ENCODE measurements around the gene RFC3.
"Not testable (repeated sequence)": the region's sequence is repeated elsewhere in the genome, so short reads cannot be mapped to it uniquely, and the experiment has no call there.

Gene RFC3

GRCh38 chr13:33806470-33807248 lies 11.3 kb upstream of the RFC3 start:
- in situ Hi-C loops (cut with MboI; ENCODE audit: low sequenced_read_pairs, unreplicated experiment) = no loop called here
- no peak for DNase-seq (ENCODE audit: low spot score)
- TF ChIP-seq, protein P1, sequence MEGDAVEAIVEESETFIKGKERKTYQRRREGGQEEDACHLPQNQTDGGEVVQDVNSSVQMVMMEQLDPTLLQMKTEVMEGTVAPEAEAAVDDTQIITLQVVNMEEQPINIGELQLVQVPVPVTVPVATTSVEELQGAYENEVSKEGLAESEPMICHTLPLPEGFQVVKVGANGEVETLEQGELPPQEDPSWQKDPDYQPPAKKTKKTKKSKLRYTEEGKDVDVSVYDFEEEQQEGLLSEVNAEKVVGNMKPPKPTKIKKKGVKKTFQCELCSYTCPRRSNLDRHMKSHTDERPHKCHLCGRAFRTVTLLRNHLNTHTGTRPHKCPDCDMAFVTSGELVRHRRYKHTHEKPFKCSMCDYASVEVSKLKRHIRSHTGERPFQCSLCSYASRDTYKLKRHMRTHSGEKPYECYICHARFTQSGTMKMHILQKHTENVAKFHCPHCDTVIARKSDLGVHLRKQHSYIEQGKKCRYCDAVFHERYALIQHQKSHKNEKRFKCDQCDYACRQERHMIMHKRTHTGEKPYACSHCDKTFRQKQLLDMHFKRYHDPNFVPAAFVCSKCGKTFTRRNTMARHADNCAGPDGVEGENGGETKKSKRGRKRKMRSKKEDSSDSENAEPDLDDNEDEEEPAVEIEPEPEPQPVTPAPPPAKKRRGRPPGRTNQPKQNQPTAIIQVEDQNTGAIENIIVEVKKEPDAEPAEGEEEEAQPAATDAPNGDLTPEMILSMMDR (IDR thresholded peaks at IDR 0.05; ENCODE audit: borderline replicate concordance, control extremely low read depth, extremely low read depth, insufficient read depth, missing control alignments) = no peak

DNA sequence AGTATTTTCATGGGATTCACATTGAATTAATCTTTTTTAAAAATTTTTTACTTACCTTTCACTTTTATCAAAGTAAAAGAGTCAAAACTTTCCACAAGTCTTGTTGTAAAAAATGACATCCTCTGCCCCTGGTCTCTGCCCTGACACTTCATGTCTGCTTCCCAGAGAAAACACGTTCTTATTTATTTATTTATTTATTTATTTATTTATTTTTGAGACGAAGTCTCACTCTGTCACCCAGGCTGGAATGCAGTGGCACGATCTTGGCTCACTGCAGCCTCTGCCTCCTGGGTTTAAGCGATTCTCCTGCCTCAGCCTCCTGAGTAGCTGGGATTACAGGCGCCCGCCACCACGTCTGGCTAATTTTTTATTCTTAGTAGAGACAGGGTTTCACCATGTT lies 5.1 kb upstream of the RFC3 start:
- in situ Hi-C loops (cut with MboI; ENCODE audit: low sequenced_read_pairs, unreplicated experiment); DNase-seq (ENCODE audit: low spot score): not testable (repeated sequence)

DNA sequence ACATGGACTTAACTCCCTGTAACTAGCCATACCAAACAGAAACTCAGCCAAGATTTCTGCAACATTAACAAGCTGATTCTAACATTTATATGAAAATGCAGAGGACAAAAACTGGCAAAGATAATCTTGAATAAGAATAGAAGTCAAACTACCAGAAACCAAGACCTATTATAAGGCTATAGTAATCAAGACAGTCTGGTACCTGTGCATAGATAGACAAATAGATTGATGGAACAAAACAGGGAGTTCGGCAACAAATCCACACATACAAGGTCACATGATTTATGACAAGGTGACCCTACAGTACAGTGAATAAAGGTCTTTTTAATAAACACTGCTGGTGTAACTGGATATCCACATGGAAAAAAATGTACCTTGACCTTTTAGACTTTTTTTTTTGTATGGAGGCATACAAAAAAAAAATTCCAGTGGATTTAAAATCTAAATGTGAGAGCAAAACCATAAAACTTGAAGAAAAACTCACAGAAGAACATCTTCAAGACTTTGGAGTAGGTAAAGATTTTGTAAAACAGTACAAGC lies 2.9 kb upstream of the RFC3 start:
- DNase-seq (ENCODE audit: low spot score) = no peak
- in situ Hi-C loops (cut with MboI; ENCODE audit: low sequenced_read_pairs, unreplicated experiment) = no loop called here
- TF ChIP-seq, protein P1 (IDR thresholded peaks at IDR 0.05; ENCODE audit: borderline replicate concordance, control extremely low read depth, extremely low read depth, insufficient read depth, missing control alignments) = no peak

GRCh38 chr13:33816912-33817311 lies 1.0 kb upstream of the RFC3 start:
- DNase-seq (ENCODE audit: low spot score) = no peak
- TF ChIP-seq, protein P1 (IDR thresholded peaks at IDR 0.05; ENCODE audit: borderline replicate concordance, control extremely low read depth, extremely low read depth, insufficient read depth, missing control alignments) = no peak
- in situ Hi-C loops (cut with MboI; ENCODE audit: low sequenced_read_pairs, unreplicated experiment) = no loop called here

- TF ChIP-seq, protein P1 (IDR thresholded peaks at IDR 0.05; ENCODE audit: borderline replicate concordance, control extremely low read depth, extremely low read depth, insufficient read depth, missing control alignments) = no peak
- in situ Hi-C loops (cut with MboI; ENCODE audit: low sequenced_read_pairs, unreplicated experiment) = no loop called here
- DNase-seq (ENCODE audit: low spot score) = no peak
Observed at GRCh38 chr13:33817513-33817900, 442 bp upstream of the RFC3 start.

DNA sequence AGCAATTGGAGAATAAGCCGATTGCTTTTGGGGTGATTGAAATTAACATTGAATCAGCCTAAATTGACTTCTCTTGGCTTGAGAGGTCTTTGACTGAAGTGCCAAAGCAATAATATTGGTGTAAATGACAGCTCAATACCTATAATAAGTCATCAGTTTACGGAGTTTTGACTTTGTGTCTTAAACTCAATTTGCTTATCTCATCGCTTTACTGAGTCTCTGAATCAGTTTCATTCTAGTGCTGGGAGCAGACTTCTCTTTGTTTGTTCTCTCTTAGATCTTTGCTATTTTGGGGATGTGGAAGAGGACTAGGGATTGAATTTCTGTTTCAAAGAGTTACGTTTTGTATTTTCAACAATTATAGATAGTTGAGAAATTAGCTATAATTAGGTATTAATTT lies 7.1 kb downstream of the RFC3 start:
- in situ Hi-C loops (cut with MboI; ENCODE audit: low sequenced_read_pairs, unreplicated experiment) = no loop called here
- TF ChIP-seq, protein P1 (IDR thresholded peaks at IDR 0.05; ENCODE audit: borderline replicate concordance, control extremely low read depth, extremely low read depth, insufficient read depth, missing control alignments) = no peak
- no peak for DNase-seq (ENCODE audit: low spot score)

DNA sequence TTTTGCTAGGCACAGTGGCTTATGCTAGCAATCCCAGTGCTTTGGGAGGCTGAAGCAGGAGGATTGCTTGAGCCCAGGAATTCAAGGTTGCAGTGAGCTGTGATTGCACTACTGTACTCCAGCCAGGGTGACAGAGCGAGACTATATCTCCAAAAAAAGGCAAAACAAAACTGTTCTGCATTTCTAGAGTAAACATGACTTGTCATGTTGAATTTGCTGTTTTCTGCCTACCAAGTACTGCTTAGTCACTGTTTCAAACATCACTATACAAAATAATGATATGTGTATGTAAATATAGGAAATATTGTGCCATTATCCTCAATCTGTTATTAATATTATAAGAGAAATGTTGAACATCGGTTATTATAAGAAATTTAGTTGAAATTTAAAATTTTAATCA lies 9.2 kb downstream of the RFC3 start:
- in situ Hi-C loops (cut with MboI; ENCODE audit: low sequenced_read_pairs, unreplicated experiment) = no loop called here
- TF ChIP-seq, protein P1 (IDR thresholded peaks at IDR 0.05; ENCODE audit: borderline replicate concordance, control extremely low read depth, extremely low read depth, insufficient read depth, missing control alignments) = no peak
- no peak for DNase-seq (ENCODE audit: low spot score)
